Measurements from ENCODE around the gene OR6V1. TPM values are rescaled to one million over a fixed set of nuclear protein-coding genes. Genes with fewer than 3 reads are reported as not detected.
"Not testable (repeated sequence)": the region's sequence is repeated elsewhere in the genome, so short reads cannot be mapped to it uniquely, and the experiment has no call there.

Gene OR6V1
- total and polyA plus RNA-seq, 2 donors from 2014 or later, result not detected

GRCh38 chr7:143085109-143085508, 33.0 kb downstream of the OR6V1 start:
- intact Hi-C loops (cut with DNase I), result no loop called here
- DNase-seq (no peak), FAIRE-seq (no peak)
- H3K9ac ChIP-seq (ENCODE audit: low read length in 3 of 3), result no peak overlapping the region
- no peaks in the 10 kb centered on the region for H3K4me1 ChIP-seq (ENCODE audit: control insufficient read depth in 2 of 3, insufficient read depth in 2 of 3, low read depth in 1 of 3, low read length in 3 of 3)
- H3K4me3 ChIP-seq (ENCODE audit: low read length in 3 of 3), result no peak overlapping the region
- no peaks in the 10 kb centered on the region for H3K27me3 ChIP-seq (ENCODE audit: control insufficient read depth, insufficient read depth, low read length)
- no peaks in the 10 kb centered on the region for H3K36me3 ChIP-seq (ENCODE audit: control insufficient read depth in 2 of 3, insufficient read depth in 3 of 3, low read length in 3 of 3)
- no peak for TF ChIP-seq CTCF (IDR thresholded peaks at IDR 0.05; ENCODE audit: borderline replicate concordance, extremely low read depth, insufficient read depth)
- H3K9me3 ChIP-seq (ENCODE audit: control insufficient read depth in 2 of 3, insufficient read depth in 1 of 3, low read length in 3 of 3), result peaks cover 0 to 2% (median 0%) of the 10 kb centered on the region in 3 donors
- H3K27ac ChIP-seq (ENCODE audit: low read depth in 2 of 2, low read length in 2 of 2), result no peak overlapping the region

GRCh38 chr7:143085610-143086009, 33.5 kb downstream of the OR6V1 start:
- H3K4me3 ChIP-seq (ENCODE audit: low read length in 3 of 3); H3K4me1 ChIP-seq (ENCODE audit: control insufficient read depth in 2 of 3, insufficient read depth in 2 of 3, low read depth in 1 of 3, low read length in 3 of 3); DNase-seq; H3K36me3 ChIP-seq (ENCODE audit: control insufficient read depth in 2 of 3, insufficient read depth in 3 of 3, low read length in 3 of 3); FAIRE-seq; H3K27ac ChIP-seq (ENCODE audit: low read depth in 2 of 2, low read length in 2 of 2); H3K9ac ChIP-seq (ENCODE audit: low read length in 3 of 3); H3K27me3 ChIP-seq (ENCODE audit: control insufficient read depth, insufficient read depth, low read length); intact Hi-C loops (cut with DNase I); H3K9me3 ChIP-seq (ENCODE audit: control insufficient read depth in 2 of 3, insufficient read depth in 1 of 3, low read length in 3 of 3): not testable (repeated sequence)

GRCh38 chr7:143088549-143089231, 36.5 kb downstream of the OR6V1 start:
- H3K9ac ChIP-seq (ENCODE audit: low read length in 3 of 3); H3K27ac ChIP-seq (ENCODE audit: low read depth in 2 of 2, low read length in 2 of 2); H3K27me3 ChIP-seq (ENCODE audit: control insufficient read depth, insufficient read depth, low read length); FAIRE-seq; H3K9me3 ChIP-seq (ENCODE audit: control insufficient read depth in 2 of 3, insufficient read depth in 1 of 3, low read length in 3 of 3); intact Hi-C loops (cut with DNase I); H3K36me3 ChIP-seq (ENCODE audit: control insufficient read depth in 2 of 3, insufficient read depth in 3 of 3, low read length in 3 of 3); H3K4me1 ChIP-seq (ENCODE audit: control insufficient read depth in 2 of 3, insufficient read depth in 2 of 3, low read depth in 1 of 3, low read length in 3 of 3); DNase-seq; H3K4me3 ChIP-seq (ENCODE audit: low read length in 3 of 3): not testable (repeated sequence)

GRCh38 chr7:143096146-143096545, 44.0 kb downstream of the OR6V1 start:
- peaks cover 0 to 11% (median 0%) of the 10 kb centered on the region in 3 donors for H3K9me3 ChIP-seq (ENCODE audit: control insufficient read depth in 2 of 3, insufficient read depth in 1 of 3, low read length in 3 of 3)
- H3K4me3 ChIP-seq (ENCODE audit: low read length in 3 of 3), result no peak overlapping the region
- TF ChIP-seq CTCF (IDR thresholded peaks at IDR 0.05; ENCODE audit: borderline replicate concordance, extremely low read depth, insufficient read depth), result no peak
- no peaks in the 10 kb centered on the region for H3K27me3 ChIP-seq (ENCODE audit: control insufficient read depth, insufficient read depth, low read length)
- intact Hi-C loops (cut with DNase I), result no loop called here
- no peak overlapping the region for H3K9ac ChIP-seq (ENCODE audit: low read length in 3 of 3)
- no peak overlapping the region for H3K27ac ChIP-seq (ENCODE audit: low read depth in 2 of 2, low read length in 2 of 2)
- H3K4me1 ChIP-seq (ENCODE audit: control insufficient read depth in 2 of 3, insufficient read depth in 2 of 3, low read depth in 1 of 3, low read length in 3 of 3), result no peaks in the 10 kb centered on the region
- FAIRE-seq (no peak), DNase-seq (no peak)
- no peaks in the 10 kb centered on the region for H3K36me3 ChIP-seq (ENCODE audit: control insufficient read depth in 2 of 3, insufficient read depth in 3 of 3, low read length in 3 of 3)

GRCh38 chr7:143099579-143099978, 47.4 kb downstream of the OR6V1 start:
- H3K27me3 ChIP-seq (ENCODE audit: control insufficient read depth, insufficient read depth, low read length); H3K27ac ChIP-seq (ENCODE audit: low read depth in 2 of 2, low read length in 2 of 2); H3K36me3 ChIP-seq (ENCODE audit: control insufficient read depth in 2 of 3, insufficient read depth in 3 of 3, low read length in 3 of 3); H3K4me1 ChIP-seq (ENCODE audit: control insufficient read depth in 2 of 3, insufficient read depth in 2 of 3, low read depth in 1 of 3, low read length in 3 of 3); intact Hi-C loops (cut with DNase I); DNase-seq; FAIRE-seq; H3K9ac ChIP-seq (ENCODE audit: low read length in 3 of 3): not testable (repeated sequence)
- H3K4me3 ChIP-seq (ENCODE audit: low read length in 3 of 3), result peak overlapping the region in 1 of 3 donors; percentile 25
- H3K9me3 ChIP-seq (ENCODE audit: control insufficient read depth in 2 of 3, insufficient read depth in 1 of 3, low read length in 3 of 3), result peaks cover 0 to 11% (median 0%) of the 10 kb centered on the region in 3 donors
